T-helper 2 cell (primary cell): ENCODE data around the gene TDRD10.

Experiments used
- DNase-seq, 5 experiments: peaks; one replicate each; pipeline versions ENCODE4 v3.0.0 to v3.0.0-alpha.2; 2012 to 2022
- total RNA-seq, 2 donors: gene quantifications; one replicate each; lab custom pipeline; 2026; lab: John Stamatoyannopoulos, UW

TDRD10 gene, protein sequence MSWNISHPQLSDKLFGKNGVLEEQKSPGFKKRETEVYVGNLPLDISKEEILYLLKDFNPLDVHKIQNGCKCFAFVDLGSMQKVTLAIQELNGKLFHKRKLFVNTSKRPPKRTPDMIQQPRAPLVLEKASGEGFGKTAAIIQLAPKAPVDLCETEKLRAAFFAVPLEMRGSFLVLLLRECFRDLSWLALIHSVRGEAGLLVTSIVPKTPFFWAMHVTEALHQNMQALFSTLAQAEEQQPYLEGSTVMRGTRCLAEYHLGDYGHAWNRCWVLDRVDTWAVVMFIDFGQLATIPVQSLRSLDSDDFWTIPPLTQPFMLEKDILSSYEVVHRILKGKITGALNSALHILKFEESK
- total RNA-seq = 0 to 0.07 reads per million in 2 donors

DNA sequence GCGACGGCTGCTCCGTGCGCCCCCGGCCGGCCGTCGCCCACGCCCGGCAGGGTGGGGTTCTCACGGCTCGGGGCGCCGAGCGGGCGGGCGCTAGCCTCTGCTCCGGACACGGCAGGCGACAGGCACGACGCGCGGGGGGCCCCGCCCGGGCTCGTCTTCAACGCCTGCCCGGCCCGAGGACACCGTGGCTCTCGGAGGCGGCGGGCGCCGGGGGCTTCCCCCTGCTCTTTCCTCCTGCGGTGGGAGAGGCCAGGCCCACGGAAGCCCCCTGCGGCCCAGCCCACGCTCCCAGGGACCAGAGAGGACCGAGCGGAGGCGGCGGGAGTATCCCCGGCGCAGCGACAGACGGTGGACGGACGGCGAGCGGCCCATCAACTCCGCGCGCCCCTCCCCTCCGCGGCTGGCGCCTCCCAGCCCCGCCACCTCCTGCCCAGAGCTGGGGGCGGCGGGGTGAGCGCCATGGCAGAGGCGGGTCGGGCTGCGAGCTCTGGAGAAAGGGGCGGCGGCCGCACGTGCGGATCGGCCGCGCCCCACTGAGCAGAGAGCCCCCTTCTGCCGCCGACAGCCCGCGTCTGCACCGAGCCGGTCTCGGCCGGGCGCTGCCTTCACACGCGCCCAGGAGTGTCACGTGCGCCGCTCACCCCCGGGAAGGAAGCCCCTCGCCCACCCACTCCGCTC is at the start of gene TDRD10, which contains the start of gene SHE:
TSS of gene TDRD10 (plus strand) at position 154 of the 678 bp plus-strand sequence. CDS start 4,685 bp downstream, outside the sequence.
TSS of gene SHE (minus strand) at position 347 of the 678 bp plus-strand sequence. CDS start 386 bp downstream, outside the sequence.
- DNase-seq = peak in 1 of 5 experiments; percentile 5

DNA sequence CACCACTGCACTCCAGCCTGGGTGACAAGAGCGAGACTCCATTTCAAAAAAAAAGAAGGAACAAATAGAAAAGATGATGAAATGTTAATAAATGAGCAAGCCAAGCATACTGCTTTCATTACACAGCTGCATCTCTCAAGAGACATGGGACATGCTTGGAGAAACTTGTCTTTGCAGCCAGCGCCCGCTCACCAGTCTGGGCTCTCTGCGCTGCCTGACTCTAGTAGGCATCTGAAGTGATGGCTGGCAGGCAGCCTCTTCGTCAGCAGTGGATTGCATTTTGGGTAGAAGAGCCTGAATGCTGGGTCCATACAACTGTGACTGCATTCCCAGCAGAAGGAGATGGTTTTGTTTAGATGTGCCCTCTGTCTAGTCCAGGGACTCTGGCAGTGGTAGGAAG is 48.9 kb upstream of the TDRD10 start:
- no peak for DNase-seq

DNA sequence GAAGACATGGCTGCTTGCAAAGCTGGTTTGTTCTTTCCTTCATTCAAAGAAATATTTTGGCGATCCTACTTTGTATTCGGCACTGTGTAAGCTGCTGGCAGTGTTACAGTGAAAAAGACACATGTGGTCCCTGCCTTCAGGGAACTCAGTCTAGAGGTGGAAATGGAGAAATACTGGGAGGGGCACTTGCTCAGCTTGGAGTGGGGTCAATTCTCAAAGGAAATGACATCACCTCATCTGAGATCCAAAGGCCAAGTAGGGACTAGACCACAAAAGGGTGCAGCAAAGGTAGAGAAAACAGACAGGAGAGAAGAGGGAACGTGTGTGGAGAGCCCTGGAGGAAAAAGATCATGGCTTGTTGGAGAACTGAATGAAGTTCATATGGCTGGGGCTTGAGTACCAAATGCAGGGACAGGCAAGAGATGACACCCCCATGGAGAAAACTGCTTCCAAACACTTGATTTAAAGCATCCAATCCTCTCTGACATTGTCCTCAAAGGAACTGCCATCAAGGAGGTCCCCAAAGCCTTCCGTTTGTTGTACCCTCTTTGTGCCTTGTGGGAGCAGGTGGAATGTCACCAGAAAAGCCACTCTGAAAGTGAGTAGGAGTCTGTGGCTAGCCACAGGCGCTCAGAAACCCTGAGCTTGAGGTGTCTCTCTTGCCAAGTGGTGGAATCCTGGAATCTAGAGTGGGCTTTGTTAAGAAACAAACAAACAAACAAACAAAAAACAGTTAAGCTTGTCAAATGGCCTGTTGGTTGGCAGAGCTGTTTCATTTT is 48.3 kb upstream of the TDRD10 start:
- no peak for DNase-seq

DNA sequence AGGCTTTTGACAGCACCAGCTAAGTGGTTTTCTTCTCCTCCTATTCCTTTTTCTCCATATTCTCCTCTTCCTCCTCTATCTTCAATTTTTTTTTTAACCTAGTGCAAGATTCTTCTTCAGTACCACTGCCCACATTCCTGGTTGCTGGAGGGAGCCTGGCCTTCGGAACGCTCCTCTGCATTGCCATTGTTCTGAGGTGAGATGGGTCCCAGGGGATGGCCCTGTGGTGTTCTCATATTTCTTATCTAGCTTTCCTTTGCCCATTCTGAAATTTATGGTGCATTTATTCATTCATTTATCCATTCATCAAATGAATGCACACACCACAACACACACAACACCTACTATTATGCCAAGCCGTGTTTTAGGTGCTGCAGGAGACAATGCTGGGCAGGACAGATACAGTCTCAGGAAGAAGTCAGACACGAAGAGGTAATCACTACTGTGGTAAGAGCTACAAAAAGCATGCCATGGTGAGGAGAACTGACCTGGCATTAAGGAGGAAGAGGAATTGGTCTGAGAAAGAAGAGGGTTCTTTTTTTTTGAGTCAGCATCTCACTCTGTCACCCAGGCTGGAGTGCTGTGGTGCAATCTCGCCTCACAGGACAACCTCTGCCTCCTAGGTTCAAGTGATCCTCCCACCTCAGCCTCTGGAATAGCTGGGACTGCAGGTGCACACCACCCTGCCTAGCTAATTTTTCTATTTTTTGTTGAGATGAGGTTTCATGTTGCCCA is 47.5 kb upstream of the TDRD10 start:
- no peak for DNase-seq

DNA sequence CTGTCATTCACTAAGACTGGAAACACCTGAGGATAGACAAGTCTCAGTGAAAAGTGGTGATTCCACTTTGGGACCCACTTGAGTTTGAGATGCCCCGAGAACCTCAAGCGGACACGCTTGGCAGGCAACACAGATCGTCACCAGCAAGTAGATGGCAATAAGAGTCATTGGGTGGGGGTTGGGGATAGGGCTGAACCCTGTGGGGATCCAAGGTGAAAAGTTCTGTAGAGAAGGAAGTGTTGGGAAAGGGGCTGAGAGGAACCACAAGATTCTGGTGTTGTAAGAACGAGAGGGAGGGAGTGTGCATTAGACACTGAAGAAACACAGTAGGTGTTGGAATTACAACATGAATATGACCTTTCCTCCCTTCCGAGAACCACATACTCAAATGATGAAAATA is 45.4 kb upstream of the TDRD10 start:
- DNase-seq = no peak

DNA sequence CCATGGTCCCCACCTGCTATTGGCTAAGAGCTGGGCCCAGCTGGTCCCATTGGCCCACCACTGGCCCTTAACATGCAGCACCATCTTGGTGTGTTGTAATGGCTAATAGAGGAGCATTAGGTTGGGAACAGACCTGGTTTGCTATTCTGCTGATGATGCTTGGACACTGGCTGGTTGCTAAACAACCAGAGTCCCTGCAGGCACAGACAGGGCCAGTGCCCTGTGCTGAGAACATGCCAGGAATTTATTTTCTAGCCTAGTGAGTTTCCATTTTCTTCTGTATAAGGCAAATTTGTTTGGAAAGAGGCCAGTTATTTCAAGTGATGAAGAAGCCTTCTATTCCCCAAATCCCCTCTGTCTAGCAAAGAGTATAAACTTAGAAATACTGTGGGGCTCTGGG is 42.9 kb upstream of the TDRD10 start:
- no peak for DNase-seq

DNA sequence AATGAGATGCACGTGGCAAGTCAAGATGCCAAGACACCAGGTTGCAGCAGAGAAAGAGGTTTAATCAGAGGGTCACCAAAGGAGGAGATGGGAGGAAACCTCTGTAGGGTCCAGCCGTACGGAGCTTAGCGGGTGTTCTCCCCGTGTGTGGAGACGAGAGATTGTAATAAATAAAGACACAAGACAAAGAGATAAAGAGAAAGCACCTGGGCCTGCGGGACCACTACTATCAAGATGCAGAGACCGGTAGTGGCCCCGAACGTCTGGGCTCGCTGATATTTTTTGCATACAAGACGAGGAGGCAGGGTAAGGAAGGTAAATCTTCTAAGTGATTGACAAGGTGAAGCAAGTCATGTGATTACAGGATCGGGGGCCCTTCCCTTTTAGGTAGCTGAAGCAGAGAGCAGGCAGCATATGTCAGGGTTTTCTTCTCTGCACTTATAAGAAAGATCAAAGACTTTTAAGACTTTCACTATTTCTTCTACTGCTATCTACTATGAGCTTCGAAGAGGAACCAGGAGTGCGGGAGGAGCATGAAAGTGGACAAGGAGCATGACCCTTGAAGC is 41.2 kb upstream of the TDRD10 start:
- DNase-seq = peak in 1 of 5 experiments; percentile 40

DNA sequence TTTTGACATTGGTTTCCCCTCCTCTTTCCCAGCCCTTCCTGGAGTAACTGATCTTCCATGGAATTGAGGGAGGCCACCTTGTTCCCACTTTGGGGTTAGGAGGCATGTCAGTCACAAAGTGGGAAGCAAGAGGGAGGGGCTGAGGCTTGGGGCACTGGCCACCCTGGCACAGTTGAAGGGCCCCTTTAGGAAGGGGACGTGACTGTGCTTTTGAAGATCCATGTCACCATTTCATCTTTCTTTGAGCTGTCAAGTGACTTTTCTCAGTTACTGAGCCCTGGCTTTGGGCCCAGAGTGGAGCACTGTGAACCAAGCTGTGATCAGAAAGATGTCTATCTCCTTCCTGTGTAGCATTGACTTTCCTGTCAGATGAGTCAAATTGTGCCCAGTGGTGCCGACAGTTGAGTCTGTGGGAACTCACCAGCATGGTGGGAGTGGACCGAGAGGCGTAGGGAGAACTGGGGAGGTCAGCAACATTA is 38.5 kb upstream of the TDRD10 start:
- peak; percentile 34 to 96 (median 51) for DNase-seq

DNA sequence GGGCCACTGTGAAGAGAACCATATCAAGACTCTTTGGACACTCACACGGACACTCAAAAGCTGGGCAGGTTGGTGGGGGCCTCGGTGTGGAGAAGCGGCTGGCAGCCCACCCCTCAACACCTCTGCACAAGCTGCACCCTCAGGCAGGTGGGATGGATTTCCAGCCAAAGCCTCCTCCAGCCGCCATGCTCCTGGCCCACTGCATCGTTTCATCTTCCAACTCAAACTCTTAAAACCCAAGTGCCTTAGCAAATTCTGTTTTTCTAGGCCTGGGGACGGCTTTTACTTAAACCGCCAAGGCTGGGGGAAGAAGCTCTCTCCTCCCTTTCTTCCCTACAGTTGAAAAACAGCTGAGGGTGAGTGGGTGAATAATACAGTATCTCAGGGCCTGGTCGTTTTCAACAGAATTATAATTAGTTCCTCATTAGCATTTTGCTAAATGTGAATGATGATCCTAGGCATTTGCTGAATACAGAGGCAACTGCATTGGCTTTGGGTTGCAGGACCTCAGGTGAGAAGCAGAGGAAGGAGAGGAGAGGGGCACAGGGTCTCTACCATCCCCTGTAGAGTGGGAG is 36.3 kb upstream of the TDRD10 start:
- no peak for DNase-seq

DNA sequence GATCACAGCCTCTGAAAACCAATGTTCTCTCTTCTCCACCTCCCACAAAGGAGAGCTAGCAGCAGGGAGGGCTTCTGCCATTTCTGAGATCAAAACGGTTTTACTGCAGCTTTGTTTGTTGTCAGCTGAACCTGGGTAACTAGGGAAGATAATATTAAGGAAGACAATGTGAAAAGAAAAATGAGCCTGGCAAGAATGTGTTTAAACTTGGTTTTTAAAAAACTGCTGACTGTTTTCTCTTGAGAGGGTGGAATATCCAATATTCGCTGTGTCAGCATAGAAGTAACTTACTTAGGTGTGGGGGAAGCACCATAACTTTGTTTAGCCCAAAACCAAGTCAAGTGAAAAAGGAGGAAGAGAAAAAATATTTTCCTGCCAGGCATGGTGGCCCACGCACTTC is 35.8 kb upstream of the TDRD10 start:
- DNase-seq = no peak

DNA sequence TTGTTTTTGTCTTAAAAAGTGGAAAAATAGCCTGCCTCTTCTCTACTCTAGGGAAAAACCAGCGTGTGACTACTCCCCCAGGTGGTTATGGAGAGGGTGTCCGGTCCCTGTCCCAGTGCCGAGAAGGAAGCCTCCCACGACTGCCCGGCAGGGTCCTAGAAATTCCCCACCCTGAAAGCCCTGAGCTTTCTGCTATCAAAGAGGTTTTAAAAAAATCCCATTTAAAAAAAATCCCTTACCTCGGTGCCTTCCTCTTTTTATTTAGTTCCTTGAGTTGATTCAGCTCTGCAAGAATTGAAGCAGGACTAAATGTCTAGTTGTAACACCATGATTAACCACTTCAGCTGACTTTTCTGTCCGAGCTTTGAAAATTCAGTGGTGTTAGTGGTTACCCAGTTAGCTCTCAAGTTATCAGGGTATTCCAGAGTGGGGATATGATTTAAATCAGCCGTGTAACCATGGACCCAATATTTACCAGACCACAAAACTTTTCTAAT is 35.0 kb upstream of the TDRD10 start:
- peak in 1 of 5 experiments; percentile 40 for DNase-seq

DNA sequence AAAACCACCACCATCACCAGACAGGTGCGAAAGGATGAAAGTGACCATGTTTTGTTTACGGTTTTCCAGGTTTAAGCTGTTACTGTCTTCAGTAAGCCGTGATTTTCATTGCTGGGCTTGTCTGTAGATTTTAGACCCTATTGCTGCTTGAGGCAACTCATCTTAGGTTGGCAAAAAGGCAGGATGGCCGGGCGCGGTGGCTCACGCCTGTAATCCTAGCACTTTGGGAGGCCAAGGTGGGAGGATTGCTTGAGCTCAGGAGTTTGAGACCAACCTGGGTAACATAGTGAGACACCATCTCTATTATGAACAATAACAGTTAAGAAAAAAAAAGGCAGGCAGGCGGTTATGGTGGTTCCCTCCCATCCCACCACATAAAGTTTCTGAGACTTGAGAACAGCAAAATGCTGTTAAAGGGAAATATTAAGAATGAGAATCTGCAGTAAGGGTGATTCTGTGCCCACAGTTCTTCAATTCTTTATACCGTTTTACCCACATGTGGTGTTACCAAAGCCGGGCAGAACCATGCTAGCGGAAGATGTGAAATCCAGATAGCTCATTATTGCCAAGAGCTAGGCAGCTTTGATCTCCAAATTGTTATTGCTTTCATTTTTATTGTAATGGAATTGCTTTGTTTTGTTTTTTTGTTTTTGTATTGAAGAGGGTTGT is 34.5 kb upstream of the TDRD10 start:
- DNase-seq = peak in 3 of 5 experiments; percentile 19 to 91 (median 25)

DNA sequence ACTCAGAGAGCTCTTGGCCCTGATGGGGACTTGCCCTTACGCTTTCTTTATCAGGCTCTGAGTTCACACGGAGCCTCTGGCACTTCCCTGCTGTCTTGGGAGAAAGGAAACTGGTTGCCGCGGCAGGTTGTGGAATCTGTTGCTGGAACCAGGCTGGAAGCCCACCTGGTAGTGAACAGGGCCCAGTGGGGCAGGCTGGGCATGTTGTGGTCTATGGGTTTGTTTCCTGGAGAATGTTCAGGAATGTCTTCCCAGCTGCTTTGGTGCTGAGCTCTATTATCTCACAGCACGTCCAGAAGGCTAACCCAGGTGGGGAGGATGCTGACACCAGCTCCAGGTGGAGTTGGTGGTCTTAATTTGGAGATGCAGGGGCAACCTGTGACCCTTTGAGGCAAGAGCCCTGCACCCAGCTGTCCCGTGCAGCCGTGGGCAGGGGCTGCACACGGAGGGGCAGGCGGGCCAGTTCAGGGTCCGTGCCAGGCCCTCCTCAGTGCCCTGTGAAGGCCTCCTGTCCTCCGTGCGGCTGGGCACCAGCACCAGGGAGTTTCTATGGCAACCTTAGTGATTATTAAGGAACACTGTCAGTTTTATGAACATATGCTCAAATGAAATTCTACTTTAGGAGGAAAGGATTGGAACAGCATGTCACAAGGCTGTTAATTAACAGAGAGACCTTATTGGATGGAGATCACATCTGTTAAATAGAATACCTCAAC is 33.3 kb upstream of the TDRD10 start:
- DNase-seq = no peak

DNA sequence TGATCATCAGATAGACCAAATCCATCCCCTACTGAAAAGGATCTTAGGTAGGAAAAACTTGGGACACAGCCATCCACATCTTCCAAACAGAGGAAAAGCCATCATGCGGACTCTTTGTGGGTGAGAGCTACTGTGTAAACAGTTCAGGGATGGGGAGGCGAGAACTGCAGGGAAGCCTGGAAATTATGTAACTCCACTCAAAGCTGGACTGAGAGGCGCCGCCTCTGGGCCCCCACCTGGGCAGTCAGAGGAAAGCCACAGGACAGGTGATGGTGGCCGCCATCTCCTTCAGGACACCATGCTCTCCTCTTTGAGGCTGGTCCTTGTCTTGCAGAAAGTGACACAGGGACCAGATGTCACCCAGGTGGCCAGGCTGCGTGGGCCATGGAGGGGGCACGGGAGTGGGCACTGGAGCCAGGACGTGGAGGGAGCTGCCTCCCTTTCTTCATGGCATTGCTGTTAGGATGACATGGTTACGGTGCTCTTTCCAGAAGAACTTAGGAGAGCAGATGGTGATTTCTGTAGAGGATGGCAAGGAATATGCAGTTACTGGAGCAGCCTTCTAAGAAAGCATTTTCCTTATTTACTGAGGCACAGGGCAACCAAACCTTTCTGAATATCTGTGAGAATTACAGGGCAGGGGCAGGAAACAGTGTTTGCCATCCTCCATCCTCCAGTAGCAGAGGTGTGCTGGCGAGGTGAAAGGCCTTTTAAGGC is 32.0 kb upstream of the TDRD10 start:
- no peak for DNase-seq

DNA sequence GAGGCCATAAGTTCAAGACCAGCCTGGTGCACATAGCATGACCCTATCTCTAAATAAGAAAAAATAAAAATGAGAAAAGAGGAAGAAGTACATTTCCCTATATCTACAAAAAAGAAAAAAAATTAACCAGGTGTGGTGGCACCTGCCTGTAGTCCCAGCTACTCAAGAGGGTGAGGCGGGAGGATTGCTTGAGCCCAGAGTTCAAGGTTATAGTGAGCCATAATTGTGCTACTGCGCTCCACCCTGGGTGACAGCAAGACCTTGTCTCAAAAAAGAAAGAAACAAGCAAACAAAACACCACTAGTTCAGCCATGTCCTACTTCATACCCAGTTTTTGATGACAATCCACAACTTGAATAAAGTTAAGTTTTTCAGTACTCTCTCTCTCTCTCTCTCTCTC is 30.7 kb upstream of the TDRD10 start:
- no peak for DNase-seq

DNA sequence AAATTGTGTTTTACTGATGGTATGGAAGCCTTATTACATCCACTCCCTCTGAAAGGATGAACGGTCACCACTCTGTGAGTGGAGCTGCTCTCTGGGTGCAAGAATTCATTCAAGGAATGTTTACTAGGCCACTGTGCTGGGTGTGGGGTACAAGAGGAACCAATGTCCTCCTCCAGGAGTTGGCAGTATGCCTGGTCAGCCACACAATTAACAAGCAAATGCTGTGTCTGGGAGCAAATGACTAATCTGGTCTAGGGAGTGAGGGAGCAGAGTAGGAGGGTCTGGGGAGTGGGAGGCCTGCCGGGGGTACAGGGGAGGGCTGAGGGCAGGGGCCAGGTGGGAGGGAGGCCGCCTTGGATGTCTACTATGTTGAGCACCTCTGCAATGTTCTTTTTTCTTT is 27.2 kb upstream of the TDRD10 start:
- DNase-seq = no peak

DNA sequence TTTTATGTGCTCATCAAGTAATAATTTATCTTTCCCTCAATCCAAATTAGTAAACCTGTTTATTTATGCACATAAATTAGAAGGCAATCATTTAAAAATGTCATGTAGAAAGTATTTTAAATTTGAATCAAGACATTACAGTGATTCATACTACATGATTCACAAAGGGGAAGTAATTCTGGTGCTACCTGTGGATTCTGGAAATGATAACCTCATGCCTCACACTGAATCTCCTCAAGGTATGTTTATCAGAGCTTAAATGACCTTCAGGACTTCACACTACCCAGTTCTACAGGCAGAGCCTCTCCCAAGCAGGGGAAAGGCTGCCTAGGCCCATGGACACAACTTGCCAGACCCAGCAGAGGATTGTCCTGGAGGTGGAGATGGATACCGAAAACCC is 25.2 kb upstream of the TDRD10 start:
- no peak for DNase-seq

DNA sequence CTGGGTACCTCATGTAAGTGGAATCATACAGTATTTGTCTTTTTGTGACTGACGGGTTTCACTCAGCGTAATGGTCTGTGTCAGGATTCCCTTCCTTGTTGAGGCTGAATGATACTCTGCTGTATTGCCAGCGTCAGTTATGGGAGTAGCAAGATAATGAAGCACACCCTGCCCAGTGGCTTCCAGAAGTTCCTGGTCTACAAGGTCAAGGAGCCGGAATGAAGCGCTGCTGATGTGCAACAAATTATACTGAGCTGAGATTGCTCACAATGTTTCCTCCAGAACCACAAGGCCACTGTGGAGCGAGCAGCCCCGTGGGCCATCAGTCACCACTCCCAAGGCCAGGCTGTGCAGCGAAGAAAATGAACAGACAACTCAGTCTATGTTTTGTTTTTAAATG is 24.0 kb upstream of the TDRD10 start:
- no peak for DNase-seq

DNA sequence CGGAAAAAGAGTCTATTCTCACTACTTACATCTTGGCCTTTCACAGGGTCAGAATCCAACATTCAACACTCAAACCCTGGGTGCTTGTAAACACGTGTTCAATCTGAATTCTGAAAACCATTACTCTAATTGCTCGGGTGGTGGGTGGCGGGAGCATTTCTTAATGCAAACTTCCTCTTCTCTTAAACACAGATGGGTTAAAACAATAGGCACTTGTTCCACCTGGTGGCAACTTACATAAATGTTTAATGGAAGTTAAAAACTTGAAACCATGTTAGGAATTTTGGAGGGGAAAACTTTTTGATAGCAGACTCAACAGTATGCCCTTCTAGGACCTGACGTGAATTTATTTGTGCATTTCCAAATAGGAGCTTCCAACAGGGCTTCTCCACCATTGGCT is 23.4 kb upstream of the TDRD10 start:
- peak in 1 of 5 experiments; percentile 69 for DNase-seq
